ENCODE results near the gene ALK.

The ALK gene

DNA sequence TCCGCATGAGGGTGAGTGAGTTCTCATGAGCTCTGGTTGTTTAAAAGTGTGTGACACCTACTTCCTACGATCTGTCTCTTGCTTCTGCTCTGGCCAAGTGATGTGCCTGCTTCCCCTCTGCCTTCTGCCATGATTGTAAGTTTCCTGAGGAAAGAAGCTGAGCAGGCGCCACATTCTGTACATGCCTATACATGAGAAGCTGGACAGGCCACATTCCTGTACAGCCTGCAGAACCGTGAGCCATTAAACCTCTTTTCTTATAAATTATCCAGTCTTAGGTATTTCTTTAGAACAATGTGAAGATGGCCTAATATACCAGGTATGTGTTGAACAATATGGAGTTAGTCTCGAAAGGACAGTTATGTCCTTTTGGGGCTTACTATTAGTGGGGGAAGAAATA lies 281.0 kb downstream of the ALK start:
- no peak for DNase-seq

- DNase-seq: no peak
These were observed 282.7 kb downstream of the ALK start for GRCh38 chr2:29638641-29639040.

DNA sequence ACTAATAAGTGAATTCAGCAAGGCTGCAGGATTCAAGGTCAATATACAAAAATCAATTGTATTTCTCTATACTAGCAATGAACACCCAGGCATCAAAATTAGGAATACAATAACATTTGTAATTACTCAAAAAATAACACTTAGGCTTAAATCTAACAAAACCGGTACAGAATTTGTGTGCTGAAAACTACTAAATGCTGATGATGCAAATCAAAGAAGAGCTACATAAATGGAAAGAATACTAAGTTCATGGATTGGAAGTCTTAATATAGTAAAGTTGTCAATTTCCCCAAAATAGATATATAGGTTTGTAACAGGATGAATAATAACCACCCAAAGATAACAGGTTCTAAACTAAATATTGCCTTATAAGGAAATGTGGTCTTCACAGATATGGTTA lies 286.5 kb downstream of the ALK start:
- DNase-seq: no peak

- DNase-seq: no peak
These were observed 289.4 kb downstream of the ALK start for GRCh38 chr2:29632018-29632417.

DNA sequence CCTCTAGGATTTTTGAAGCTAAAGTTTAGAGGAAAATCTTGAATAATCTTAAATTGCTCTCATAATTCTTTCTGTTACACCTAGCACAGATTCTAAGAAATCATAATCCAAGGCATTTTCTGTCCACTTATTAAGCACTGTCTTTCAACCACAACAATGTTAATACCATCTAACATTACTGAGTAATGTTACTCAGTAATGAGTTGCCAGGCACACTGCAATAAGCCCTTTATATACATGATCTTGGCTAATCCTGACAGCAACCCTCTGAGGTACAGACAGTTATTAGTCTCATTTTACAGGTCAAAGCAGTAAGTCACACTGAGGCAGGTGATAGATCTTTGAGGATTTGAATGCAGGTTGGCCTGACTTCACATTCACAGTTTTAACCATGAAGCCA lies 291.9 kb downstream of the ALK start:
- DNase-seq: no peak

- no peak for DNase-seq
These were observed 292.5 kb downstream of the ALK start for GRCh38 chr2:29628862-29629261.

- DNase-seq: no peak
These were observed 293.2 kb downstream of the ALK start for GRCh38 chr2:29628108-29628745.

GRCh38 chr2:29627279-29627711 lies 294.1 kb downstream of the ALK start:
- DNase-seq: no peak

DNA sequence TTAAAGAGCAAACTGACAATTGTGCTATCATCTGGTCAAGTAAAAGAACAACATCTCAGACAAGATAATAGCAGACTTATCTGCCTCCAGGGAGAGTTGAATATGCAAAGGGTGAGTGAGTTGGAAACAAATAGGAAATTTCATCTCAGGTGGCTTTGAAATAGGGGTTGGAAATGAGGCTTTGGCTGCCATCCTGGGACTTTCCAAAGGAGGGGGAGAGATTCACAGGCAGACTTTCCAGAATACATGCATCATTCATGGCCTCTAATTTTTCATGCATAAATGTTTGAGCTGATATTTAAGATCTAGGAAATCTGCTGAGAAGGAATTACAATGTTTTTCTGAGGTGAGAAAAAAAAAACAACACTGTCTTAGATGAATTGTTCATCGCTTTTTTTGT lies 300.5 kb downstream of the ALK start:
- DNase-seq: no peak

DNA sequence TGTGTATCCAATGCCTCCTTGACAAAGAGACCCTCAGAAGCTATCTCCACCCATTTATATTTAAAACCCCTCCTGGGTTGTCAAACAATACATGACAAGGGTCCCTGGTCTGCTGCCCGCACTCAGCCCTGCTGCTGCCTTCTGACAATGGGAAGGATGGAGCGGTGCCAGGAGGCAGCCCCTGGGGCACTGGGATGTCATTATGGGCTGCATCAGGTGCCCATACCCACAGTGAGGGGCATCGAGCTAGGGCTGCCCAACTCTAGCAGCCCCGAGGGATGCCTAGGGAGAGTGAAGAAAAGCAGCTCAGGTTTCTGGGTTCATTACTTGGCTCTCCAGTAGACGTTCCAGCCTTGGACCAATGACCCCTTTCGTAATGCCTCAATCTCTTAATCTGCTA lies 301.7 kb downstream of the ALK start:
- no peak for DNase-seq

DNA sequence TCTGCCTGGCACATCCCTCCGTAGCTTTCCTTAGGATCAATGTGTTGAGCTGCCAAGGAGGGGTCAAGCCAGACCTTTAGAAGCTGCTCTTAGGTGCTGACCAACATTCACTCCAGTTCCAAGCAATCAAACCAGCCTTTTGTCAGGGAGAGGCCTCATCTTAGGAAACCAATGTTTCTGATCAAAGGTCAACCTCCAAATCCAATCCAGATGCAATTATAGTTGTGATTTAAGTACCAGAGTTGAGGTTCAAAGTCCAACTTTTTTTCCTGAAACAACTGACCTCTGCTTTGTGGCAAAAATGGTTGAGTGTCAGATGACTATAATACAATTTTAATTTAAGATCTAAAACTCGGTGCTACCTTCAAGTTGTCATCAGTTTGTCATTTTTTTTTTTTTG lies 303.4 kb downstream of the ALK start:
- no peak for DNase-seq

DNA sequence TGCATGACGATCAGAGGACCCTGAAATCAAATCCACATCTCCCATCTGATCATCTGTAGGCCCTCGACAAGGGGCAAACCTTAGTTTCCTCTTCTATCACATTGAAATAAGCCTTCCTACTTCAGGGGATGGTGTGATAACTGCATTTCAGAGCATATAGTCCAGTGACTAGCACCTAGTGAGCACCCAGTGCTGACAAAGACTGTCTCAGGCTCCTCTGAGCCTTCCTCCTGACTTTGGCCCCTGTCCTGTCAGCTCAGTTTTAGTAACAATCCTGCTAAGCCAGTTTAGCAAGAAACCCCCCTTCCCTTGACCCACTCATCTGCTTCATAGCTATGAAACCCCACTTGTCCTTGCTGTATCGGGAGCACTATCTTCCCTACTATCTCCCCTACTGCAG lies 304.0 kb downstream of the ALK start:
- DNase-seq: no peak

DNA sequence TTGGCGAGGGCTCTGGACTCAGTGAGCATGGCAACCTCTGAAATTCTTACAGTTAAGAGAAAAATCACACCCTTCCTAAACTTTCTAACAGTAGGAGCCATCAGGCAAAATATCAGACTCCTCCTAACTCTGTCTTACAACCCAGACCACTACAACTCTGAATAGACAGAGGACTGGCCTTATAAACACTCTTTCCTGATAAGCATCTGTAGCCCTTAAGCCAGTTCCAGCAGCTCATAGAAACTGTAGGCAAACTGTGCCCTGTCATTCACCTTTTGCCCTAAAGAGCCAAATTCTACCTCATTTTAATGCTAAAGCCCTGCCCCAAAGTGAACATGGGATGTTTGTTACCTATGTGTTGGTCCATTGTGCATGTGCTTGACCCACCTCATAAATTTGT lies 304.8 kb downstream of the ALK start:
- no peak for DNase-seq

DNA sequence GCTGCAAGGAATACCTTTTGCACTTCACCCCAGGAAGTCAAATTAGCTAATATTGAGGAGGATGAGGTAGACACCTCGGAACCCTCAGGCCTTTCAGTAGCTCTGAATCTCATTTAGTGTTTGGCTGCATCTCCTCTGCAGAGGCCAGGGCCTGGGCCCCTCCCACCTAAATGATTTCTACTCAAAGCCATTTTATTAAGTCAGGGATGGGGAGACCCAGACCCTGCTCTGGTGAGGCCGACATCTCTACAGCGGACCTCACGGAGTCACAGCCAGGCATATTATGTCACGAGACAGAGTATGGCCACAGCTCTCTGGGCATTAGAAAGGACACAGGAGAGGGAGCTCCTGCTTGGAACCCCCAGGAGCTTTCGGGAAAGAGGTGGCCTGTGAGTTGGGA lies 305.5 kb downstream of the ALK start:
- no peak for DNase-seq

DNA sequence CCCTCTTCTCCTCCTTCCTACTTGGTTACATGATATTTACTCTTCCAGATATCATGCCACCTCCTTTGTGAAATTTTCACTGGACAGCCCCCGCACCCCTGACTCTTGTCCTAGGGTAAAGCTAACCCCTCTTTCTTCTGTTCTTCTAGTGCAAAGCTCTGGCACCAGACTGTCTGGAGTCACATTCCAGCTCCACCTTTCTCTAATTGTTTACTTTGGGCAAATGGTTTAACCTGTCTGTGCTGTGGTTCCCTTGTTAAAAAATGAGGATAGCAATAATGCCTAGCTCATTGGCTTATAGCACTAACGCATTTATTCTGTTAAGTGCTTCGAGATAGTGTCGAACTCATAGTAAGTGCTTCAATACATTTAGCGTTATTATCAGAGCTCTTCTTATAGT lies 306.2 kb downstream of the ALK start:
- no peak for DNase-seq

DNA sequence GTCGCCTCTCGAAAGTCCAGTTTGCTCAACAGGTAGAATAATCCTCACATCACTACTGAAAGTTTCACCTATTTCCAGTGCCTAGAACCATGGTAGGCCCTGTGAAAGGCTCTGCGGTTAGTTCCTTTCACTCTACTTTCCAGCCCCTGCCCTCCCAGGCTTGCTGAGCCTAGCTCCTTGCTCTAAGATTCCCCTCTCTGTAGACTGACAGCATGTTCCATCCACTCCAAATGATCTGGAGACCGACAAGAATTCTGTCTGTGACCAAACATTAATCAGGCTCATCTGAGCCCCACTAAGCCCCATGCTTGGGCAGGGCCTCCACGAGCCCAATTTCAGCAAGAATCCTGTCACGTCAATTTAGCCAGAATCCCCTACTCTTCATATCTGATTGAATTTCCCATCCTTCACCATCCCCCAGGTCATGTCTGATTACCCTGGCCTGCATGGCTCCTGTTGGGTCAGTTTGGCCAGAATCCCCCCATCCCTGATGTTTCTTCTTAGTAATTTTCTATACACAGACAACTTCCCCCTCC lies 307.0 kb downstream of the ALK start:
- no peak for DNase-seq

GRCh38 chr2:29613792-29614266 lies 307.6 kb downstream of the ALK start:
- DNase-seq: no peak

DNA sequence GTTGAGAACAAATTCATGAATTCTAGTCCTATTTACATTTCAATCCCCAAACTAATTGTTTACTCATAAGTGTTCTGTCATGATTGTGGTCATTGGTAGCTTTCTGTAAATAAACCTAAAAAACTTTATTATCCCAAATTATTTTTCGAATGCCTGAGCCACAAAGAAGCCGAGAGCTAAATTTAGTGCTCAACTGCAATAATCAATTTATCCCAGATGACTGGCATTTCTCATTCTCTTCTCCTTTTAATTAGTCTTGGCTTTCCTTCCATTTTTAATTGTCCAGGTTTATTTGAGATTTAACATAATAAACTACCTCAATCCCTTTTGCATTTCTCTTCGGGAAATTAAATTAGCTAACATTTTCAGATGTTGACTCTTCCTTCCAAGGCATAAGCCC lies 308.3 kb downstream of the ALK start:
- no peak for DNase-seq

GRCh38 chr2:29612568-29612967 lies 308.8 kb downstream of the ALK start:
- no peak for DNase-seq

- DNase-seq: no peak
These were observed 309.5 kb downstream of the ALK start for GRCh38 chr2:29611850-29612249.

GRCh38 chr2:29611261-29611660 lies 310.1 kb downstream of the ALK start:
- DNase-seq: no peak

DNA sequence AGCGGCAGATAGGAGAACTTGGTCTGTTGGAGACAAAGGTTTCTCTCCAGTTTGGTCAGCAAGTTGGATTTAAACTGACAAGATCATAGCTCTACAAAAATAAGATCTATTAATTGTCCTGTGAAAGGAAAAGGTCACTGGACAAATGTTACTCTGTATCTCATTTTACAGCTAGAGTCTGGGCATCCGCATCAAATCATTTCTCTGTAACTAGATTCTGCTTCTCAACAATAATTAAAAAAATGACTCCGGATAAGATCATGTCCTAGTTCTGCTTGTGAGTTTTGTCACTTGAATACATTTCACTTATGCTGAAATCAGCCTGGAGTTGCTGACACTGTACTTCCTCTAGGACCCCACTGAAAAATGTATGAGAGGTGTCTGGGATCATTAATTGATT lies 310.8 kb downstream of the ALK start:
- no peak for DNase-seq

- DNase-seq: no peak
These were observed 314.4 kb downstream of the ALK start for GRCh38 chr2:29607038-29607420.

DNA sequence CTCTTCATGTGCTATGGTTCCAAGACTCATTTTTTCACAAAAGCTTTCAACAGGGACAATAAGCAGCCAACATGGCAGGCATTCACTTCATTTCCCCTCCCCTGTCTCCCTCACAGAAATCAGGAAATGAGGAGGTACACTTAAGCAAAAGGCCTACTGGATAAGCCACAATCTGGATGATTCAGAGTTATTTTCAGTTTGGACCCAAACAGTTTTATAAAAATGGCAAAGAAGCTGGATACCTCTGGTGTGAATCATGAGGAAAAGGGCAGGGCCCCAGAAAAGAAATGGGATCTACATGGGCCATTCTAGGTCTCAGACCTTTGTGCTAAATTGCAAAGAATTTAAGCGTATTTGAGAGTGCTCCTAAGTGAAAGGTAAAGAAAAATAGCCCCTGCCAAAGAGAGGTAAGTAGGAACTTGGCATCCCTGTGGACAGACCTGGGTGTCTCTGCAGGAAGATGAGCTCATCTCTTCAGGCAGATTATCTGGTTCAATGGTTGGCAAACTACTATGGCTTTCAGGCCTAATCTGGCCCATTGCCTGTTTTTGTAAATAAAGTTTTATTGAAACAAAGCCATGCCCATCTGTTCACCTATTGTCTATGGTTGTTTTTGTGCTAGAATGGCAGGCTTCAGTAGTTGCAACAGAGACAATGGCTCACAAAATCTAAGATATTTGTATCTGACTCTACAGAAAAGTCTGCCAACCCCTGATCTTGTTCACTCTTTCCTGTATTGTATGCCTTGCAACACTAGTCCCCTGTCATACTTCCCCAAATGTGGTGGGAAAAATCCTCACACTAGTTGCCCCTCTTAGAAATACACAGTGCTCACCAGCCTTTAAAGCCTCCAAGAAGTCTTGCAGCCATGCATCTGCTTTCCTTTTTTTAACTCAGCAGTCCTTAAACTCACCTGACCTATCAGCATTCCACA lies 315.0 kb downstream of the ALK start:
- no peak for DNase-seq

Data from SHP77 (cell line).